Omental fat pad (tissue), 4 donors: ENCODE results near the gene PGAP6. TPM values are rescaled to one million over a fixed set of nuclear protein-coding genes. Genes with fewer than 3 reads are reported as not detected.
A peak's percentile ranks its signal among the peaks of the same experiment; 100 is the strongest.
"Not testable (repeated sequence)": the region's sequence is repeated elsewhere in the genome, so short reads cannot be mapped to it uniquely, and the experiment has no call there.

Source experiments
- ATAC-seq: fragments of 150-250 bp; one replicate; pipeline ENCODE4 v1.9.1; 2016; ENCODE audit warnings: mild to moderate bottlenecking, moderate library complexity; ENCODE audit not compliant: low FRiP score
- DNase-seq: peaks from one replicate; pipeline ENCODE4 v3.0.0-alpha.2; 2019; ENCODE audit warnings: low spot score
- total RNA-seq, 4 donors: library from RNA; depleted of rRNA; stranded (reverse); fragments of >200 nt; gene quantifications; one replicate each; pipeline ENCODE4 v1.1.0, GENCODE V29; 2016
- TF ChIP-seq, protein P1 (sequence below), 3 donors: fragments of 450-650 bp; IDR thresholded peaks; one replicate each; pipeline ENCODE4 v1.5.1; 2016 to 2017; ENCODE audit warnings: antibody characterized with exemption in 3 of 3, mild to moderate bottlenecking in 3 of 3, moderate library complexity in 2 of 3

Gene PGAP6
- total RNA-seq, 4 donors from 2014 or later: 27.3 to 41.1 (median 39.0) TPM

DNA sequence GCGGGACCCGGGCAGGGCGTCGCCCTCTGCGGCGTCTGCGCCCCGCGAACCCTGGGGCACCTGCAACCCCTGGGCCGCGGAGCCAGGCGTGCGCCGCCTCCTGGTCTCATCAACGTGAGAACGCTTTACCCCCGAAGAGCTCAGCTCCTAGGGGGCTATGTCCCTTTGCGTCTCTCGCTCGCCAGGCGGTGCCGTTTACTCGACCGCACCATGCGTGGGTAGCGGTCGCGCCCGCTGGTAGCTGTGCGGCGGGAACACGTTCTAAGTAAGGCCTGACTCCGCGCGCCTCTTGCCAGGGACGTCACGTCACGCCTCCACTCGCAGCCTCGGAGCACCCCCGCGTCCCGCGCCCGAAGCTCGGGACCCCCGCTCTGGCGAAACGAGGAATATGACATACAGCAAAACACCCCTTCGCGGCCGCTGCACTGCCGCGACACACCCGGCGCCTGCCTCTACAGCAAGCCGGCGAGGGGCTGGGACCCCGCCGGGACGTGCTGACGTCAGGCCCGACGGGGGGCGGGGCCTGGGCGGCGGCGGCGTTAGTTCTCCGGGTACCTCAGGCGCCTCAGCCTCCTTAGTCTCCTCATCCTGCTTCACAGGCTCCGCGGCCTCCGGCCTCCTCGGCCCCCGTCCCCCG lies 43.4 kb upstream of the PGAP6 start, which contains the start of gene RAB11FIP3:
RAB11FIP3 (plus strand) TSS at position 568 of the 637 bp plus-strand sequence. CDS start 358 bp downstream, outside the sequence.
- TF ChIP-seq, protein P1, sequence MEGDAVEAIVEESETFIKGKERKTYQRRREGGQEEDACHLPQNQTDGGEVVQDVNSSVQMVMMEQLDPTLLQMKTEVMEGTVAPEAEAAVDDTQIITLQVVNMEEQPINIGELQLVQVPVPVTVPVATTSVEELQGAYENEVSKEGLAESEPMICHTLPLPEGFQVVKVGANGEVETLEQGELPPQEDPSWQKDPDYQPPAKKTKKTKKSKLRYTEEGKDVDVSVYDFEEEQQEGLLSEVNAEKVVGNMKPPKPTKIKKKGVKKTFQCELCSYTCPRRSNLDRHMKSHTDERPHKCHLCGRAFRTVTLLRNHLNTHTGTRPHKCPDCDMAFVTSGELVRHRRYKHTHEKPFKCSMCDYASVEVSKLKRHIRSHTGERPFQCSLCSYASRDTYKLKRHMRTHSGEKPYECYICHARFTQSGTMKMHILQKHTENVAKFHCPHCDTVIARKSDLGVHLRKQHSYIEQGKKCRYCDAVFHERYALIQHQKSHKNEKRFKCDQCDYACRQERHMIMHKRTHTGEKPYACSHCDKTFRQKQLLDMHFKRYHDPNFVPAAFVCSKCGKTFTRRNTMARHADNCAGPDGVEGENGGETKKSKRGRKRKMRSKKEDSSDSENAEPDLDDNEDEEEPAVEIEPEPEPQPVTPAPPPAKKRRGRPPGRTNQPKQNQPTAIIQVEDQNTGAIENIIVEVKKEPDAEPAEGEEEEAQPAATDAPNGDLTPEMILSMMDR (IDR thresholded peaks at IDR 0.05): no peak
- DNase-seq (peak; percentile 61), ATAC-seq (peak; percentile 69)

DNA sequence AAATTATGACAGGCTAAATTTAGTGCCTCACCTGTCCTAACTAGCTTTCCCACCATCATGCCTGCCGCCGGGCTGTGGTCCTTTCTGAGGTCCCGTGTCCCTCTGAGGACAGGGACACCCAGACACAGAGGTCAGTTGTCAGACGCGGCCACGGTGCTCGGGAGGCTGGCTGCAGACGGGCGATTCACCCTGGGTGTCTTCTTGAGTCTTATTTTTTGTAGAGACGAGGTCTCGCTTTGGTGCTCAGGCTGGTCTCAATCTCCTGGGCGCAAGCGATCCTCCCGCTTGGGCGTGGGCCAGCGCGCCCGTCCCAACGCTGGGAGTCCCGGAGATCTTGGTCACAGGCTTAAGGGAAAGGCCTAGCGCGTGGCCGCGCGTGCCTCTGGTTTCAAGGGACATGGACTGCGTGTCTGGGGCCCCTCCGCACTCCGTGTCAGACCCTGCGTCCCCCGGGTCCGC lies 42.9 kb upstream of the PGAP6 start:
- TF ChIP-seq, protein P1 (IDR thresholded peaks at IDR 0.05): no peak
- DNase-seq: no peak
- ATAC-seq: peak; percentile 12

DNA sequence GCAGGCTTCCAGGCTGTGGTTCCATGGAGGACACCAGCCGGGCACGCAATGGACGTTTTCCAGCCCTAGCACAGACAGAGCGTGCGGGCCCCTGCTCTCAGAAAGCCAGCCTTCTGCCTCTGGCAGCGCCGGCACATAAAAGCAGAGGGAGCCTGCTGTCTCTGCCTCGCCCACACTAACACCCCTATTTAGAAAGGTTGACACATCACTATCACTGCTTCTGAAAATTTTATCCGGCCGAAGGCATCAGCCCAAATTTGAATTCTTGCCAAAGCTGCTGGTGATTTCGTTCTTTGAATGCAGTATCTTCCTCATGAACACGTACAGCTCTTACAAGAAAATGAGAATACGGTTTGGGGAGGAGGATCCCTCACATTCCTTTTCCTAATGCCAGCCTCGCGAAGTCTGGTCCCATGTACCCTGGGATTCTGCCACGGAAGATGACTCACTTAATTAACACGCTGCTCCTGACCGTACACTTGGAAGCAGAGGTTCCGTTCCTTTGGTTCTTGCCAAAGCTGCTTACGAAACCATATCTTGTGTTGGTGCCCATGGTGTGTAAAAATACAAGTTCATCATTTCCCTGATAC lies 42.4 kb upstream of the PGAP6 start:
- no peak for DNase-seq

DNA sequence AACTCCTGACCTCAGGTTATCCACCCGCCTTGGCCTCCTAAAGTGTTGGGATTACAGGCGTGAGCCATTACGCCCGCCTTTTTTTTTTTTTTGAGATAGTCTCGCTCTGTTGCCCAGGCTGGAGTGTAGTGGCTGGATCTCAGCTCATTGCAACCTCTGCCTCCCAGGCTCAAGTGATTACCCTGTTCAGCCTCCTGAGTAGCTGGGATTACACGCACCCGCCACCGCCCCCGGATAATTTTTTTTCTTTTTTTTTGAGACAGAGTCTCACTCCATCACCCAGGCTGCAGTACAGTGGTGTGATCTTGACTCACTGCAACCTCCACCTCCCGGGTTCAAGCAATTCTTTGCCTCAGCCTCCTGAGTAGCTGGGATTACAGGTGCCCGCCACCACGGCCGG lies 40.4 kb upstream of the PGAP6 start:
- not testable (repeated sequence) for DNase-seq, ATAC-seq

More for the DNA sequence above, 42.4 kb upstream of the PGAP6 start:
- peak; percentile 91 for ATAC-seq
- TF ChIP-seq, protein P1 (IDR thresholded peaks at IDR 0.05): no peak

DNA sequence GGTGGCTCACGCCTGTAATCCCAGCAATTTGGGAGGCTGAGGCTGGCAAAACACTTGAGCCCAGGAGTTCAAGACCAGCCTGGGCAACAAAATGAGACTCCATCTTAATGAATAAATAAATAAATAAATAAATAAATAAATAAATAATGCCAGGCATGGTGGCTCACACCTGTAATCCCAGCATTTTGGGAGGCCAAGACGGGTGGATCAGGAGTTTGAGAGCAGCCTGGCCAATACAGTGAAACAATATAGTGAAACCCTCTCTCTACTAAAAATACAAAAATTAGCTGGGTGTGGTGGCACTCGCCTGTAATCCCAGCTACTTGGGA lies 33.4 kb upstream of the PGAP6 start:
- not testable (repeated sequence) for ATAC-seq, DNase-seq

DNA sequence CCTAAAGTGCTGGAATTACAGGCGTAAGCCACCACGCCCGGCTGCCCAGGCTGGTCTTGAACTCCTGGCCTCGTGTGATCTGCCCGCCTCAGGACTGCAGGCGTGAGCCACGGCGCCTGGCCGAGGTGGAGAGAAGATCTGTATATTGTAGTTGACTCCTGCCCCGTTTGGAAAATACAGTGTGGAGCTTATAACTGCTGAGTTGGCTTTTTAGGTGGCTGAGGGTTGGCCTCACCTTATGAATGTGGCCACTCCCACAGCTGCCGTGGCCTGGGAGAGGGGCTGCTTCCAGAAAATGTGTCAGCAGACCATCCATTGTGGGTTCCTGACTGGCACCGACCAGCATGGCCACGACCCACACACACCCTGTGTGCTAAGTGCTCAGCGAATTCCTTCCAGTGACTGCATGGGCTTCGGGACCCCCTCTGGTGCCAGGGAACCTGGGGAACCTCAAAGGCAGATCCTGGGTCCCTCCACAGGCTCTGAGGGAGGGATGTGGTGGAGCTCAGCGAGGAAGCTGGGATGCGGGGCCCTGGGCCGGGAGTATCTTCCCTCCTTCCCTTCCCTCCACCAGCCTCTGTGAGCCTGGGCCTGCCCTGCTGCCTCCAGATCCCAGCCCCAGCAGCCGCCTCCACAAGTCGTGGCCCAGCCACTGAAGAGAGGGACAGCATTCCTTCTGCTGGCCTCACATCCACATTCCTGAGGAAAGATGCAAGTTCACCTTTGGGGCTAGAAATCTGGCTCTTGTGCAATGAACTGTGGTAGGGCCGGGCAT lies 32.8 kb upstream of the PGAP6 start:
- TF ChIP-seq, protein P1 (IDR thresholded peaks at IDR 0.05): no peak
- DNase-seq (no peak), ATAC-seq (no peak)

DNA sequence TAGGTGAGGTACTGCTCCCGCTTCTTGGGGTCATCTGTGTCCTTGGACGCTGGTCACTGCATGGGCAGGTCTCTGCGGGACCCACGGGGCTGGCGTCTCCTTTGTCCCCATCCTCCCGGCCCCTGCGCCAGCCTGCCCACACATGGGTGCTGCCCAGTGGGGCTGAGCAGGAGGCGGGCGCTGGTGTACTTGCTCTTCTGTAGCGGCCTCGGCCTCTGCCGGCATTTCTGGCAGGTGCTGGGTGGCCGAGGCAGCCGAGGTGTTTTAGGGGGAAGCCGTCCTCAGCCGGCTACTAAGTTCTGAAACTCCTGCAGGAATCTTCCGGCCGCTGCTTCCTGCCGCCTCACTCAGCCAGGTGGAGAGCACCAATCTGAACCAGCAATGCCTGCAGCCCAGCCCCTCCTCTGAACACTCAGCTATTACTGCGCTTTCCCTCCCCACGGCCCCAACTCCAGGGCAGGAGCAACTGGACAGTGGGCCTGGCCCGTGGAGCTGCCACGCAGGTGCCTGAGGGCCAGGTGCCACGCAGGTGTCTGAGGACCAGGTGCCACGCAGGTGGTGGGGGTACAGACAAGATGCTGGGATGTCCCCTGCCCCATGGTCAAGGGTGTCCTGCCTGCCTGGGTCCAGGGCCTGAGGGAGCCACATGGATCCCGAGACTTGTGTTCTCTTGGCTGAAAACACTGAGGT lies 29.9 kb upstream of the PGAP6 start:
- ATAC-seq: no peak
- TF ChIP-seq, protein P1 (IDR thresholded peaks at IDR 0.05): no peak
- DNase-seq: no peak
